Epithelial cell of proximal tubule (primary cell): Measurements from ENCODE around the gene STYXL1. TPM values are rescaled to one million over a fixed set of nuclear protein-coding genes. Genes with fewer than 3 reads are reported as not detected.
"Not testable (repeated sequence)": the region's sequence is repeated elsewhere in the genome, so short reads cannot be mapped to it uniquely, and the experiment has no call there.

Experiments
- DNase-seq: peaks from one replicate; pipeline ENCODE4 v3.0.0-alpha.2; 2011; ENCODE audit warnings: low read depth
- H3K4me3 ChIP-seq: 2 replicates; pipeline ENCODE4 v1.5.1; 2011; ENCODE audit warnings: low read depth, mild to moderate bottlenecking, low read length
- total RNA-seq: library from RNA; depleted of rRNA; stranded (reverse); fragments of >200 nt; gene quantifications from 2 replicates; pipeline ENCODE4 v1.2.3, GENCODE V29; 2015
- TF ChIP-seq, protein P1 (sequence below): conservative IDR thresholded peaks from 2 replicates; pipeline ENCODE4 v1.5.1; 2012; ENCODE audit warnings: low read depth, mild to moderate bottlenecking, low read length

STYXL1 gene
- total RNA-seq, 1 donor from 2014 or later: 78.0 TPM

DNA sequence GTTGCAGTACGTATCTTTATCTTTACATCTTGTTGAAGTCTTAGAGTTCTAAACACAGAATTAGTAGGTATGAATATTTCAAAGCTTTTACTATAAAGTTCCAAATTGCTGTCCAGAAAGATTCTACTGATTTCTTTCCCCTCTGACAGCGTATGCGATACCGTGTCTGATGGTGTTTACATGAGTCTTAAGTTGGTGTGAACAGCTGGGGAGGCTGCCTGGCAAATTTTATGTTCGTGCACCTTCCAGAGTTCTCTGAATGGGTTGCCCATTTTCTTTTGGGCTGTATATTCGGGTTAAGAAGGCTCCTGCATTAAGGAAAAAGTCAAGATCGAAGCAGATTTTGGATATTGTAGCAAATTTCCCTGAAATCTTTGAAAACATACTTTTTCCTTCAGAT is 8.4 kb upstream of the STYXL1 start:
- TF ChIP-seq, protein P1, sequence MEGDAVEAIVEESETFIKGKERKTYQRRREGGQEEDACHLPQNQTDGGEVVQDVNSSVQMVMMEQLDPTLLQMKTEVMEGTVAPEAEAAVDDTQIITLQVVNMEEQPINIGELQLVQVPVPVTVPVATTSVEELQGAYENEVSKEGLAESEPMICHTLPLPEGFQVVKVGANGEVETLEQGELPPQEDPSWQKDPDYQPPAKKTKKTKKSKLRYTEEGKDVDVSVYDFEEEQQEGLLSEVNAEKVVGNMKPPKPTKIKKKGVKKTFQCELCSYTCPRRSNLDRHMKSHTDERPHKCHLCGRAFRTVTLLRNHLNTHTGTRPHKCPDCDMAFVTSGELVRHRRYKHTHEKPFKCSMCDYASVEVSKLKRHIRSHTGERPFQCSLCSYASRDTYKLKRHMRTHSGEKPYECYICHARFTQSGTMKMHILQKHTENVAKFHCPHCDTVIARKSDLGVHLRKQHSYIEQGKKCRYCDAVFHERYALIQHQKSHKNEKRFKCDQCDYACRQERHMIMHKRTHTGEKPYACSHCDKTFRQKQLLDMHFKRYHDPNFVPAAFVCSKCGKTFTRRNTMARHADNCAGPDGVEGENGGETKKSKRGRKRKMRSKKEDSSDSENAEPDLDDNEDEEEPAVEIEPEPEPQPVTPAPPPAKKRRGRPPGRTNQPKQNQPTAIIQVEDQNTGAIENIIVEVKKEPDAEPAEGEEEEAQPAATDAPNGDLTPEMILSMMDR: no peak
- H3K4me3 ChIP-seq: no peak overlapping the region
- no peak for DNase-seq

DNA sequence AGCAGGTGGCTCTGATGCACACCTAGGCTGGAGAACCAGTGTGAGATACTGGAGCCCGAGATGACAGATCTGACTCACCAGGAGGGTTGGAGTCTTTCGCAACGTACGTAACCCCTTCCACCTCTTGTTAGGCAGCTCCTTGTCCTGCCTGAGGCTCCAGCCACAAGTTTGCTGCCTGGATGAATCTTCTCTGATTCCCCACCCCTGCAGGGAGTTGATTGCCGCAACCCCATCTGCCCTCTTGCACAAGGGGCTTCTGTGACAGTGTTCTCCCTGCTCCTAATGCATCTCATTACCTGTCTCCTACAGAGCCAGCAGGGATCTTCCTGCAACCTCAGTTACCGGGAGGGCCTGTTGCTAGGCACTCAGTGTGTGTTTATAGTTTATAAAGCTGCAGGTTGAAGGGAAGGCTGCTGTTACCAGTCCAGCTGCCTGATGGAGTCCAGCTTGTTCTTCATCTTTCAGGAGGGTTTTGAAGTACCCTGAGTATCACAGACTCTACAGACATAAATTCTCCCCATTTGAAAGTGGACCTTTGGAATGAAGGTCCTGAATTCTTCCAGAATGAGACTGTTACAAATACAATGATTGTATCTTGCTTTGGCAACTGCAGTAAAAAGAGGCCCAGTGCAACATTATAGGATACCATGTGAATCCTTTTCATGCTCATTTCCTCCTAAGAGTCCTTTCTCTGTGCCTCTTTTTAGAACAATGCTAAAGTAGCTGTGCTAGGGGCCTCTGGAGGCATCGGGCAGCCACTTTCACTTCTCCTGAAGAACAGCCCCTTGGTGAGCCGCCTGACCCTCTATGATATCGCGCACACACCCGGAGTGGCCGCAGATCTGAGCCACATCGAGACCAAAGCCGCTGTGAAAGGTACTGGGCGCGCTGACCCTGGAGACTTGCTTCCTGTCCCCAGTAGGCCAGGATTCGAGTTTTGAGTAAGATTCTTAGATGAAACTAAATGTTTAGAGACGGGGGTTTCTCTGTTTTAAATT is 6.6 kb upstream of the STYXL1 start:
- DNase-seq: peak; percentile 78
- TF ChIP-seq, protein P1: no peak
- H3K4me3 ChIP-seq: no peak overlapping the region

DNA sequence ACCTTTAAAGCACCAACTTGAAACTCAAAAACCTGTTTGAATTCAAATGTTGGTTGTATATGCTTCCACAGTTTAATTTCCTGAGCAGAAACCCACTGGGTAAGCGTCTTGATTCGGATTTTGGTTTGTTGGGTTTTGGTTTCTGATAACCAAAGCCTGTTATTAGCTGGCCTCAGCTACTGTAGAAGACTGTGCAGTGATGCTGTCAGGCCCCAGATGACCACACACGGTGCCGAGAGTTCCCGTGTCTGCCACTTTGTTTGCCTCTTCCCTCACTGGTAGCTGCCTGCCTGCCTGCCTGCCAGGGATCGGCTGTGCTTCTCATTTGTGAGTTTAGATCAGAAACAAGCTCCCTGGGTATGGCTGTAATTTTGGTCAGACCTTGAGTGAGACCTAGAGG is 5.7 kb upstream of the STYXL1 start:
- DNase-seq: no peak
- TF ChIP-seq, protein P1: no peak
- H3K4me3 ChIP-seq: no peak overlapping the region

DNA sequence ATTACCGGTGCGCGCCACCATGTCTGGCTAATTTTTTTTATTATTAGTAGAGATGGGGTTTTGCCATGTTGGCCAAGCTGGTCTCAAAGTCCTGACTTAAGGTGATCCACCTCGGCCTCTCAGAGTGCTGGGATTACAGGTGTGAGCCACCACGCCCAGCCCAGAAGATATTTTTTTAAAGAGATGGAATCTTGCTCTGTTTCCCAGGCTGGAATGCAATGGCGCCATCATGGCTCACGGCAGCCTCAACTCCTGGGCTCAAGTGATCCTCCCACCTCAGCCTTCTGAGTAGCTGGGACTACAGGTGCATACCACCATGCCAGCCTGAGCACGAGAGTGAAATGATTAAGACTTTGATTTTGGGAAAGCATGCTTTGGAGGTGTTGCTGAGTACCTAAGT is 4.9 kb upstream of the STYXL1 start:
- not testable (repeated sequence) for H3K4me3 ChIP-seq, DNase-seq

DNA sequence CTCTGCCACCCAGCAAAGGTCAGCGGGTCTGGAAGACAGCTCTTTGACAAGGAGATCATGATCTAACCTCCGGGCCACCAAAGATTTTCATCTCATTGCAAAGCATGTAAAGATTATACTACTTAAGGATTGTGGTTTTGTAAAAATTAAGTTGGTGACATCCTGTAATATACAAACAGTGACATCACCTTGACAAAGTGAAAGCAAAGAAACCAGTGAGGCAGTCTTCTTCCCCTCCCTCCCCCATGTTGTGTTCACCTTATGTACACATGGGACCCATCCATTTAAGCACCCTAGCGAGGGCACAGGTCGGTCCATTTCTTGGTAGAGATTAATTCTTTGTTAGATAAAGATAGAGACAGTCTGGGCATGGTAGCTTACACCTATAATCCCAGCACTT is 4.0 kb upstream of the STYXL1 start:
- no peak overlapping the region for H3K4me3 ChIP-seq
- DNase-seq: no peak
- TF ChIP-seq, protein P1: no peak

DNA sequence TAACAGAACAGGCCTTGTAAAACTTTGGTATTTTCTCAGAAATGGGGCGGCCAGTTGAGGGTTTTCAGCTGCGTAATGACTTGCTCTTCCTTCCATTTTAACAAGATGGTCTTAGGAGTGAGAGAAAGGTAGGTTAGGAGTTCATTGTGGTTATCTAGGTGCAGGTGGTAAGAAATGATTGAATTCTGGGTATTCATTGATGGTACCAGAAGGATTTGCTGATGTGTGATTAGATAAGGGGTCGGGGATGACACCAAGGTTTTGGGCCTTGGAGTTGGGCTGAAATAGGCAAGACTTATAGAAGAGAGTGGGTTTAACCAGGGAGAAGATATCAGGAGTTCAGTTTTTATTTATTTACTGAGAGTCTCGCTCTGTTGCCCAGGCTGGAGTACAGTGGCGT is 2.7 kb upstream of the STYXL1 start:
- TF ChIP-seq, protein P1: no peak
- DNase-seq: no peak
- H3K4me3 ChIP-seq: no peak overlapping the region

DNA sequence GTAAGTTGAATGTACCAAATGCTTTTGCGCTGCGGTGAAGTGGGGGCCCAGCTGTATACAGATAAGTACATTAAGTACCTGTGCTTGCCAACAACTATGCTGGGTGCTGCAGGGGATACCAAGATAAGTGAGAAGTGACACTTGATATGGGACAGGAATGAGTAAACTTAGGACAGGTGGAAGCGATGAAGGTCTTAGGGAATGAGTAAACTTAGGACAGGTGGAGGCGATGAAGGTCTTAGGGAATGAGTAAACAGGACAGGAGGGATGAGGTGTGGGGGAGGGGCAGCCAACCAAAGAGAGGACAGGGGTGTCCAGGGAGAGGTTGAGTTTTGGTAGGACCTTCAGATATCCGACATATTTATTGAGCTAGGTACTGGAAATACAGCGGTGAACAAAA is 1.5 kb upstream of the STYXL1 start:
- TF ChIP-seq, protein P1: no peak
- no peak for DNase-seq
- H3K4me3 ChIP-seq: peak overlapping the region; percentile 93
